ENCODE results near the gene N4BP2.

Gene N4BP2

GRCh38 chr4:40194602-40195161 is 138.0 kb downstream of the N4BP2 start:
- Histone ChIP-seq H3K27ac (ENCODE audit: extremely low read depth, low read depth, low read length) (no peak overlapping the region), H3K36me3 (ENCODE audit: control insufficient read depth in 2 of 2, insufficient read depth in 1 of 2, low read length in 2 of 2) (no peaks in the 10 kb centered on the region), H3K4me3 (ENCODE audit: low read depth, low read length) (no peak overlapping the region), H3K4me1 (ENCODE audit: control insufficient read depth, insufficient read depth, low read length) (no peaks in the 10 kb centered on the region), H3K9me3 (ENCODE audit: control insufficient read depth, insufficient read depth, low read depth, low read length) (no peaks in the 10 kb centered on the region)
- ChIA-PET CTCF (interaction anchor here (0.7 kb wide), 1 partner anchor 75 kb away, joined by 3 read pairs; no protein-coding TSS in a partner anchor), POLR2A (no interaction called here)
- TF ChIP-seq ZBTB48 (tag by site-specific recombination; IDR thresholded peaks at IDR 0.05) (no peak), ZNF138 (tag by site-specific recombination; IDR thresholded peaks at IDR 0.05; ENCODE audit: borderline replicate concordance) (no peak), ZBTB11 (tag by site-specific recombination; conservative IDR thresholded peaks at IDR 0.05; ENCODE audit: low read depth) (no peak), ZNF394 (tag by site-specific recombination; IDR thresholded peaks at IDR 0.05; ENCODE audit: borderline replicate concordance) (no peak), ZNF501 (tag by site-specific recombination; IDR thresholded peaks at IDR 0.05) (no peak), KLF17 (tag by site-specific recombination; IDR thresholded peaks at IDR 0.05) (no peak), ZNF133 (tag by site-specific recombination; IDR thresholded peaks at IDR 0.05) (no peak), ZNF37A (tag by site-specific recombination; IDR thresholded peaks at IDR 0.05) (no peak), ZNF513 (tag by site-specific recombination; IDR thresholded peaks at IDR 0.05) (no peak), ZBTB21 (tag by site-specific recombination; IDR thresholded peaks at IDR 0.05) (no peak), ZNF701 (tag by site-specific recombination; IDR thresholded peaks at IDR 0.05) (no peak), SP7 (tag by site-specific recombination; IDR thresholded peaks at IDR 0.05) (no peak), ZNF184 (tag by site-specific recombination; IDR thresholded peaks at IDR 0.05) (no peak), ZNF580 (tag by site-specific recombination; IDR thresholded peaks at IDR 0.05) (no peak), ZNF426 (tag by site-specific recombination; IDR thresholded peaks at IDR 0.05) (no peak), HOXD13 (CRISPR knock-in tag; IDR thresholded peaks at IDR 0.05; ENCODE audit: borderline replicate concordance) (no peak), ZNF280C (tag by site-specific recombination; IDR thresholded peaks at IDR 0.05) (no peak), ZNF555 (tag by site-specific recombination; conservative IDR thresholded peaks at IDR 0.05) (no peak), ELK4 (IDR thresholded peaks at IDR 0.05; ENCODE audit: borderline replicate concordance, low read depth, low read length) (no peak)

All from HEK293 (cell line).